Loucy (cell line): ENCODE results near the gene WWC1.

Experiments
- H2AFZ ChIP-seq: fragments of 200-600 bp; sonication (generic); 2 replicates; pipeline ENCODE4 v1.6.0; 2016; ENCODE audit warnings: antibody characterized with exemption, mild to moderate bottlenecking, low read length, moderate library complexity
- H3F3A ChIP-seq: fragments of 200-600 bp; 2 replicates; pipeline ENCODE4 v1.6.0; 2016; ENCODE audit warnings: antibody characterized with exemption, low read depth, mild to moderate bottlenecking
- H3K27me3 ChIP-seq: fragments of 200-600 bp; sonication (generic); 2 replicates; pipeline ENCODE4 v1.6.1; 2014; ENCODE audit warnings: low read length, mild to moderate bottlenecking; ENCODE audit not compliant: insufficient read depth, poor library complexity, severe bottlenecking
- H3K36me3 ChIP-seq: fragments of 200-600 bp; sonication (generic); 2 replicates; pipeline ENCODE4 v1.6.1; 2016; ENCODE audit warnings: low read length; ENCODE audit not compliant: insufficient read depth
- H3K4me1 ChIP-seq: fragments of 200-600 bp; sonication (generic); 2 replicates; pipeline ENCODE4 v1.5.1; 2014; ENCODE audit warnings: low read length, mild to moderate bottlenecking; ENCODE audit not compliant: insufficient read depth, poor library complexity, severe bottlenecking
- H3K4me2 ChIP-seq: fragments of 200-600 bp; sonication (generic); 2 replicates; pipeline ENCODE4 v1.6.0; 2014; ENCODE audit warnings: antibody characterized with exemption, low read length, low read depth, mild to moderate bottlenecking; ENCODE audit not compliant: poor library complexity, severe bottlenecking
- H3K4me3 ChIP-seq: fragments of 200-600 bp; sonication (generic); 2 replicates; pipeline ENCODE4 v1.5.1; 2014; ENCODE audit warnings: low read length, mild to moderate bottlenecking, mixed read lengths; ENCODE audit not compliant: poor library complexity, severe bottlenecking
- H3K79me2 ChIP-seq: fragments of 200-600 bp; sonication (generic); 2 replicates; pipeline ENCODE4 v1.6.1; 2014; ENCODE audit warnings: low read length; ENCODE audit not compliant: insufficient read depth
- H3K9ac ChIP-seq: fragments of 200-600 bp; sonication (generic); 2 replicates; pipeline ENCODE4 v1.6.0; 2014; ENCODE audit warnings: mild to moderate bottlenecking, low read depth, low read length, moderate library complexity; ENCODE audit not compliant: poor library complexity, severe bottlenecking
- H3K9me2 ChIP-seq: fragments of 200-600 bp; sonication (generic); replicated peaks from 2 replicates; pipeline ENCODE4 v1.6.1; 2016; ENCODE audit warnings: low read depth, low read length, mixed read lengths
- H3K9me3 ChIP-seq: fragments of 200-600 bp; sonication (generic); 2 replicates; pipeline ENCODE4 v1.6.1; 2014; ENCODE audit warnings: mild to moderate bottlenecking, antibody characterized with exemption, low read length, low read depth; ENCODE audit not compliant: insufficient read depth
- H4K20me1 ChIP-seq: fragments of 200-600 bp; sonication (generic); 2 replicates; pipeline ENCODE4 v1.6.0; 2014; ENCODE audit warnings: antibody characterized with exemption, low read length, mild to moderate bottlenecking; ENCODE audit not compliant: insufficient read depth, poor library complexity, severe bottlenecking
- EZH2phosphoT487 ChIP-seq: fragments of 200-600 bp; IDR thresholded peaks from 2 replicates; pipeline ENCODE4 v1.6.1; 2018; ENCODE audit warnings: antibody characterized with exemption, mild to moderate bottlenecking, moderate library complexity, borderline replicate concordance
- TF ChIP-seq, protein P1 (sequence below): fragments of 200-600 bp; sonication (generic); conservative IDR thresholded peaks from 2 replicates; pipeline ENCODE4 v1.5.1; 2014; ENCODE audit warnings: mild to moderate bottlenecking, antibody characterized with exemption, low read length

WWC1 gene

DNA sequence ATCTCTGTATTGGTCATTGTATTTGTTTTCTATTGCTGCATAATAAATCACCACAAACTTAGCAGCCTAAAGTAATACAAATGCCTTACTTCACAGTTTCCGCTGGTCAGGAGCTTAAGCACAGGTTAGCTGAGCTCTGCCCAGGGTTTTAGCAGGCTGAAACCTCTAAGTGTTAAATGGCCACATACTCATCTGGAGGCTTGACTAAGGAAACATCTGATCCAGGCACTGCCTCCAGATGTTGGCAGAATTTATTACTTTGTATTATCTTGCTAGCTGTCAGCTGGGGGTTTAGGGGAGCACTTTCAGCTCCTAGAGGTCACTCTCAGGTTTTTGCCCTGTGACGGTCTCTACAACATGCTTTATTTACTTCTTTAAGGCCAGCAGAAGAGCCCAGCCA is 171.6 kb downstream of the WWC1 start:
- no peak overlapping the region for H3K4me3 ChIP-seq
- H3K9me2 ChIP-seq = no peaks in the 10 kb centered on the region
- no peaks in the 10 kb centered on the region for H4K20me1 ChIP-seq
- no peaks in the 10 kb centered on the region for H3K79me2 ChIP-seq
- H3F3A ChIP-seq = no peaks in the 10 kb centered on the region
- TF ChIP-seq, protein P1, sequence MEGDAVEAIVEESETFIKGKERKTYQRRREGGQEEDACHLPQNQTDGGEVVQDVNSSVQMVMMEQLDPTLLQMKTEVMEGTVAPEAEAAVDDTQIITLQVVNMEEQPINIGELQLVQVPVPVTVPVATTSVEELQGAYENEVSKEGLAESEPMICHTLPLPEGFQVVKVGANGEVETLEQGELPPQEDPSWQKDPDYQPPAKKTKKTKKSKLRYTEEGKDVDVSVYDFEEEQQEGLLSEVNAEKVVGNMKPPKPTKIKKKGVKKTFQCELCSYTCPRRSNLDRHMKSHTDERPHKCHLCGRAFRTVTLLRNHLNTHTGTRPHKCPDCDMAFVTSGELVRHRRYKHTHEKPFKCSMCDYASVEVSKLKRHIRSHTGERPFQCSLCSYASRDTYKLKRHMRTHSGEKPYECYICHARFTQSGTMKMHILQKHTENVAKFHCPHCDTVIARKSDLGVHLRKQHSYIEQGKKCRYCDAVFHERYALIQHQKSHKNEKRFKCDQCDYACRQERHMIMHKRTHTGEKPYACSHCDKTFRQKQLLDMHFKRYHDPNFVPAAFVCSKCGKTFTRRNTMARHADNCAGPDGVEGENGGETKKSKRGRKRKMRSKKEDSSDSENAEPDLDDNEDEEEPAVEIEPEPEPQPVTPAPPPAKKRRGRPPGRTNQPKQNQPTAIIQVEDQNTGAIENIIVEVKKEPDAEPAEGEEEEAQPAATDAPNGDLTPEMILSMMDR = no peak
- no peak for TF ChIP-seq EZH2phosphoT487
- H3K9ac ChIP-seq = no peak overlapping the region
- H3K27me3 ChIP-seq = no peaks in the 10 kb centered on the region
- H3K4me2 ChIP-seq = no peak overlapping the region
- H3K4me1 ChIP-seq = no peaks in the 10 kb centered on the region
- H3K9me3 ChIP-seq = no peaks in the 10 kb centered on the region
- H3K36me3 ChIP-seq = no peaks in the 10 kb centered on the region
- H2AFZ ChIP-seq = no peak overlapping the region

DNA sequence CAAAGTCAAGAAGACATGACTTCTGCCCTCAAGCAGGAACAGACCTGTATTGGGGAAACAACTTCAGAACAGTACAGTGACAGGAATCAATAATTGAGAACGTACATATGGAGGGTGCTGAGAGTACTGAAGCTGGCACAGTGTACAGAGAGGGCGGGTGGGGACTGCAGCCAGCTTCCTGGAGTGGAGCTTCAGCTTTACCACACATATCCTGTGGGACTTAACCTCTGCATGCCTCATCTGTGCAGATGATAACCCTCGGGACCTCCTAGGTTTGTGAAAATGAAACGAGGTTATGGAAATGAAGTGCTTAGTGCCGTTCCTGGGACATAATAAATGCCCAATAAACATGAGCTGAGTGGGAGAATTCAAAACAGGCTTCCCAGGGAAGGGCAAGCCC is 172.8 kb downstream of the WWC1 start:
- H2AFZ ChIP-seq = peak overlapping the region; percentile 60; the same call in 1 of the 2 replicates
- H3K36me3 ChIP-seq = no peaks in the 10 kb centered on the region
- H3F3A ChIP-seq = no peaks in the 10 kb centered on the region
- no peaks in the 10 kb centered on the region for H3K4me1 ChIP-seq
- no peaks in the 10 kb centered on the region for H3K79me2 ChIP-seq
- H3K4me3 ChIP-seq = no peak overlapping the region
- no peak overlapping the region for H3K9ac ChIP-seq
- no peaks in the 10 kb centered on the region for H3K27me3 ChIP-seq
- TF ChIP-seq, protein P1 = no peak
- TF ChIP-seq EZH2phosphoT487 = no peak
- no peaks in the 10 kb centered on the region for H3K9me3 ChIP-seq
- H3K9me2 ChIP-seq = no peaks in the 10 kb centered on the region
- H4K20me1 ChIP-seq = no peaks in the 10 kb centered on the region
- no peak overlapping the region for H3K4me2 ChIP-seq

DNA sequence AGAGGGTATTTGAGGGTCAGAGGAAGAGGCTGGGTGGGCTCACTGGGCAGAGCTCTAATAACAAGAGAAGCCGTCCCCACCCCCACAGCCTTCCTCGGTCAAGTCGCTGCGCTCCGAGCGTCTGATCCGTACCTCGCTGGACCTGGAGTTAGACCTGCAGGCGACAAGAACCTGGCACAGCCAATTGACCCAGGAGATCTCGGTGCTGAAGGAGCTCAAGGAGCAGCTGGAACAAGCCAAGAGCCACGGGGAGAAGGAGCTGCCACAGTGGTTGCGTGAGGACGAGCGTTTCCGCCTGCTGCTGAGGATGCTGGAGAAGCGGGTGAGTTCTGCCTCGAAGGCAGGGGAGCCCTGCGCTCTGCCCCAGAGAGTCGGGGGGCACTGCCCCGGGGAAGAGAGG is 173.2 kb downstream of the WWC1 start:
- Histone ChIP-seq H3K9ac (no peak overlapping the region), H3K4me3 (no peak overlapping the region), H3K79me2 (no peaks in the 10 kb centered on the region), H4K20me1 (no peaks in the 10 kb centered on the region), H3K4me1 (no peaks in the 10 kb centered on the region), H3K27me3 (no peaks in the 10 kb centered on the region), H3K36me3 (no peaks in the 10 kb centered on the region), H3K9me3 (no peaks in the 10 kb centered on the region), H3K9me2 (no peaks in the 10 kb centered on the region), H3K4me2 (no peak overlapping the region), H3F3A (no peaks in the 10 kb centered on the region), H2AFZ (no peak overlapping the region)
- TF ChIP-seq, protein P1 = no peak
- TF ChIP-seq EZH2phosphoT487 = no peak
